ENCODE data around the gene ZFHX3.

DNA sequence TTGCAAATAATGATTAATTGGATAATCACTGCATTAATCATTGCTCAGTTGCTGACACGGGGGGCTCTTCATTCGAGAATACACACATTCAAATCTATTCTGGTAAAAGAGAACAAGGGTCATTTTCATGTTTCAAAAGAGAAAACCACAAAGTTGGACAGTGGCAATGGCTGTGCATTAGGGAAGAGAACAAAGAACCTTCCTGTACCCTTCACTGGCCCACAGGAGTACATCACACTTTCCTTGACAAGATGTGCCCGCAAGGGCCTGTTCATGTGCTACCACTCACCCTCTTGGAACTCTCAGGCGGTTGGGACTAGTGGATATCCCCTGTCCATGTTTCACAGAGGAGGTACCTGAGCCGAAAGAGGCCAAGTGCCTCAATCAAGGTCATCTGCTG lies 223.2 kb downstream of the ZFHX3 start:
- TF ChIP-seq POLR2A (IDR thresholded peaks at IDR 0.05) = no peak
- TF ChIP-seq, protein P1, sequence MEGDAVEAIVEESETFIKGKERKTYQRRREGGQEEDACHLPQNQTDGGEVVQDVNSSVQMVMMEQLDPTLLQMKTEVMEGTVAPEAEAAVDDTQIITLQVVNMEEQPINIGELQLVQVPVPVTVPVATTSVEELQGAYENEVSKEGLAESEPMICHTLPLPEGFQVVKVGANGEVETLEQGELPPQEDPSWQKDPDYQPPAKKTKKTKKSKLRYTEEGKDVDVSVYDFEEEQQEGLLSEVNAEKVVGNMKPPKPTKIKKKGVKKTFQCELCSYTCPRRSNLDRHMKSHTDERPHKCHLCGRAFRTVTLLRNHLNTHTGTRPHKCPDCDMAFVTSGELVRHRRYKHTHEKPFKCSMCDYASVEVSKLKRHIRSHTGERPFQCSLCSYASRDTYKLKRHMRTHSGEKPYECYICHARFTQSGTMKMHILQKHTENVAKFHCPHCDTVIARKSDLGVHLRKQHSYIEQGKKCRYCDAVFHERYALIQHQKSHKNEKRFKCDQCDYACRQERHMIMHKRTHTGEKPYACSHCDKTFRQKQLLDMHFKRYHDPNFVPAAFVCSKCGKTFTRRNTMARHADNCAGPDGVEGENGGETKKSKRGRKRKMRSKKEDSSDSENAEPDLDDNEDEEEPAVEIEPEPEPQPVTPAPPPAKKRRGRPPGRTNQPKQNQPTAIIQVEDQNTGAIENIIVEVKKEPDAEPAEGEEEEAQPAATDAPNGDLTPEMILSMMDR (IDR thresholded peaks at IDR 0.05) = no peak

Data from testis (tissue), 2 donors.